Measurements from ENCODE around the gene CKLF. TPM values are rescaled to one million over a fixed set of nuclear protein-coding genes. Genes with fewer than 3 reads are reported as not detected.

The CKLF gene
- total RNA-seq, 1 donor from 2014 or later: 38.0 TPM

GRCh38 chr16:66581246-66581952, 29.0 kb downstream of the CKLF start:
- Mint-ChIP-seq H3K9me3 (ENCODE audit: unreplicated experiment) (no peaks in the 10 kb centered on the region), H3K4me1 (ENCODE audit: unreplicated experiment) (peaks cover 61% of the 10 kb centered on the region), H3K4me3 (ENCODE audit: unreplicated experiment) (no peak overlapping the region), H3K36me3 (ENCODE audit: low read depth, unreplicated experiment) (no peaks in the 10 kb centered on the region), H3K27ac (ENCODE audit: unreplicated experiment) (no peak overlapping the region), H3K27me3 (ENCODE audit: unreplicated experiment) (peaks cover 16% of the 10 kb centered on the region)
- TF ChIP-seq CTCF (IDR thresholded peaks at IDR 0.05; ENCODE audit: unreplicated experiment): no peak
- no peak for DNase-seq (ENCODE audit: low spot score)

GRCh38 chr16:66585481-66586239, 33.3 kb downstream of the CKLF start:
- TF ChIP-seq CTCF (IDR thresholded peaks at IDR 0.05; ENCODE audit: unreplicated experiment): no peak
- peak overlapping the region; percentile 95 for H3K27ac Mint-ChIP-seq (ENCODE audit: unreplicated experiment)
- DNase-seq (ENCODE audit: low spot score): peak; percentile 30
- peak overlapping the region; percentile 33 for H3K4me3 Mint-ChIP-seq (ENCODE audit: unreplicated experiment)
- H3K27me3 Mint-ChIP-seq (ENCODE audit: unreplicated experiment): peaks cover 12% of the 10 kb centered on the region
- H3K36me3 Mint-ChIP-seq (ENCODE audit: low read depth, unreplicated experiment): no peaks in the 10 kb centered on the region
- no peaks in the 10 kb centered on the region for H3K9me3 Mint-ChIP-seq (ENCODE audit: unreplicated experiment)
- peaks cover 55% of the 10 kb centered on the region for H3K4me1 Mint-ChIP-seq (ENCODE audit: unreplicated experiment)

GRCh38 chr16:66587881-66588600, 35.7 kb downstream of the CKLF start:
- Mint-ChIP-seq H3K9me3 (ENCODE audit: unreplicated experiment) (no peaks in the 10 kb centered on the region), H3K27me3 (ENCODE audit: unreplicated experiment) (peaks cover 12% of the 10 kb centered on the region), H3K4me3 (ENCODE audit: unreplicated experiment) (no peak overlapping the region), H3K4me1 (ENCODE audit: unreplicated experiment) (peaks cover 41% of the 10 kb centered on the region), H3K27ac (ENCODE audit: unreplicated experiment) (peak overlapping the region; percentile 52), H3K36me3 (ENCODE audit: low read depth, unreplicated experiment) (no peaks in the 10 kb centered on the region)
- no peak for TF ChIP-seq CTCF (IDR thresholded peaks at IDR 0.05; ENCODE audit: unreplicated experiment)
- no peak for DNase-seq (ENCODE audit: low spot score)

GRCh38 chr16:66588981-66589713, 36.8 kb downstream of the CKLF start:
- Mint-ChIP-seq H3K4me3 (ENCODE audit: unreplicated experiment) (no peak overlapping the region), H3K9me3 (ENCODE audit: unreplicated experiment) (no peaks in the 10 kb centered on the region), H3K27me3 (ENCODE audit: unreplicated experiment) (peaks cover 12% of the 10 kb centered on the region), H3K27ac (ENCODE audit: unreplicated experiment) (no peak overlapping the region), H3K4me1 (ENCODE audit: unreplicated experiment) (peaks cover 36% of the 10 kb centered on the region), H3K36me3 (ENCODE audit: low read depth, unreplicated experiment) (no peaks in the 10 kb centered on the region)
- peak; percentile 24 for TF ChIP-seq CTCF (IDR thresholded peaks at IDR 0.05; ENCODE audit: unreplicated experiment)
- DNase-seq (ENCODE audit: low spot score): peak; percentile 36
